HL-60 (cell line): ENCODE data around the gene IQSEC1.

Experiments
- DNase-seq, 2 experiments: peaks; one replicate each; pipeline ENCODE4 v3.0.0-alpha.2; 2010 to 2020; ENCODE audit warnings: low read depth in 1 of 2, low spot score in 1 of 2
- H3K27ac ChIP-seq: fragments of 250-450 bp; sonication (Bioruptor Pico); replicated peaks from 2 replicates; pipeline ENCODE4 v1.5.1; 2020; ENCODE audit warnings: mild to moderate bottlenecking, moderate library complexity
- H3K27me3 ChIP-seq: fragments of 250-450 bp; sonication (Bioruptor Pico); 2 replicates; pipeline ENCODE4 v1.5.1; 2021; ENCODE audit warnings: mild to moderate bottlenecking, moderate library complexity; ENCODE audit not compliant: insufficient read depth, poor library complexity, severe bottlenecking
- H3K4me3 ChIP-seq: replicated peaks from 2 replicates; pipeline ENCODE4 v1.5.1; 2011; ENCODE audit warnings: mild to moderate bottlenecking, control low read depth, low read length; ENCODE audit not compliant: insufficient read depth
- CTCF ChIP-seq: IDR thresholded peaks from one replicate; pipeline ENCODE4 v1.5.1; 2011; ENCODE audit warnings: low read length, control low read depth, inconsistent platforms; ENCODE audit not compliant: insufficient read depth
- GABPA ChIP-seq: IDR thresholded peaks from 2 replicates; pipeline ENCODE4 v1.6.1; 2012; ENCODE audit warnings: low read depth
- POLR2AphosphoS5 ChIP-seq: IDR thresholded peaks from 2 replicates; pipeline ENCODE4 v1.6.1; 2012; ENCODE audit warnings: low read depth
- REST ChIP-seq: IDR thresholded peaks from 2 replicates; pipeline ENCODE4 v1.6.1; 2012; ENCODE audit warnings: low read depth; ENCODE audit not compliant: insufficient replicate concordance
- SPI1 ChIP-seq: IDR thresholded peaks from 2 replicates; pipeline ENCODE4 v1.6.1; 2012; ENCODE audit warnings: low read depth, mild to moderate bottlenecking, borderline replicate concordance

IQSEC1 gene

GRCh38 chr3:12914088-12914487, 159.1 kb downstream of the IQSEC1 start:
- Histone ChIP-seq H3K4me3 (no peak overlapping the region), H3K27ac (no peak overlapping the region), H3K27me3 (no peaks in the 10 kb centered on the region)
- no peak for DNase-seq
- TF ChIP-seq GABPA (no peak), SPI1 (no peak), CTCF (no peak), REST (no peak), POLR2AphosphoS5 (no peak)

GRCh38 chr3:12911881-12912415, 161.3 kb downstream of the IQSEC1 start:
- Histone ChIP-seq H3K27me3 (no peaks in the 10 kb centered on the region), H3K4me3 (no peak overlapping the region), H3K27ac (no peak overlapping the region)
- DNase-seq = no peak
- TF ChIP-seq SPI1 (no peak), POLR2AphosphoS5 (no peak), REST (no peak), GABPA (no peak), CTCF (no peak)

DNA sequence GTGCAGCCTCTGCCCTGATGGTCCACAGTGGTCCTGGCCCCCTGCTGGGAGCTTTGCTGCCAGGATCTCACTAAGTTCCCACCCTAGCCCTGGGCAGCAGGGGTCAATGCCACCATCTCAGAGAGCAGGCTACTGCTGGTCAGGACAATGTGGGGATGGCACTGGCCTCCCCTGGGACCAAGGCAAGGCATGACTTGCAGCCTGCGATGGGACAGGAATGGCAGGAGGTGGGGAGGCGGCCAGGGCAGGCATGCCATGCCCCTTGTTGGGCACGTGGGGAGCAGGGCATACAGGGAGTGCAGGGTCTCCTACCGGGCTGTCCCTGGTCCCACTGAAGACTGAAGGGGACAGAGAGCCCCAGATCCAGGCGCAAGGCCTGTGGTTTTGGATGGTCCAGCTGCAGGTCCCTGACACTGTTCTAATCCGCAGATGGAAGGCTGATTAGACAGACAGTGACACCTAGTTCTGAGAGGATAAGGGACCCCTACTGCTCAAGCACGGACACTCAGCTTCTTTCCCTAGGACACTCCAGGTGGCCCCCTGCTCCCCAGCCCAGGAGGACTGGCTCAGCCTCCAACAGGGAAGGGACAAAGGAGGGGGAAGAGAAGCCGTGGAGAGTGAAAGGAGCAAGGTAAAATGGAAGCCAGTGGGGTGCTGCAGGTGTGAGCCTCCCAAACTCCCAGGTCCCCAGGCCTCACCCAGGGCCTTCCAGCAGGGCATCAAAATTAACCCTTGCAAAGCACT, 162.7 kb downstream of the IQSEC1 start:
- TF ChIP-seq REST = no peak
- TF ChIP-seq GABPA = no peak
- TF ChIP-seq CTCF = no peak
- no peak for TF ChIP-seq SPI1
- no peak for TF ChIP-seq POLR2AphosphoS5
- Histone ChIP-seq H3K27me3 (no peaks in the 10 kb centered on the region), H3K27ac (no peak overlapping the region), H3K4me3 (no peak overlapping the region)
- DNase-seq = no peak
